ENCODE results near the gene CPAMD8.
"Not testable (repeated sequence)": the region's sequence is repeated elsewhere in the genome, so short reads cannot be mapped to it uniquely, and the experiment has no call there.

The CPAMD8 gene

GRCh38 chr19:16889883-16890460 lies 136.6 kb downstream of the CPAMD8 start:
- no peak for DNase-seq

- no peak for DNase-seq
Observed at GRCh38 chr19:16889366-16889882, 137.2 kb downstream of the CPAMD8 start.

- DNase-seq: no peak
Observed at GRCh38 chr19:16888629-16889365, 137.8 kb downstream of the CPAMD8 start, which contains the start of gene F2RL3. Gene F2RL3 (plus strand): TSS chr19:16888999. CDS start chr19:16889190, 191 bp downstream.

- DNase-seq: no peak
Observed at GRCh38 chr19:16887353-16888265, 139.0 kb downstream of the CPAMD8 start.

- DNase-seq: no peak
Observed at GRCh38 chr19:16886305-16886880, 140.2 kb downstream of the CPAMD8 start.

- DNase-seq: no peak
Observed at GRCh38 chr19:16885166-16885565, 141.4 kb downstream of the CPAMD8 start.

GRCh38 chr19:16883522-16883921 lies 143.1 kb downstream of the CPAMD8 start:
- DNase-seq: no peak

GRCh38 chr19:16882146-16882545 lies 144.5 kb downstream of the CPAMD8 start:
- DNase-seq: no peak

GRCh38 chr19:16880884-16881554 lies 145.6 kb downstream of the CPAMD8 start:
- no peak for DNase-seq

GRCh38 chr19:16878181-16878965 lies 148.2 kb downstream of the CPAMD8 start:
- DNase-seq: no peak

- no peak for DNase-seq
Observed at GRCh38 chr19:16877581-16877980, 149.0 kb downstream of the CPAMD8 start.

- no peak for DNase-seq
Observed at GRCh38 chr19:16876904-16877361, 149.7 kb downstream of the CPAMD8 start.

GRCh38 chr19:16875584-16876555 lies 150.7 kb downstream of the CPAMD8 start:
- no peak for DNase-seq

- not testable (repeated sequence) for DNase-seq
Observed at GRCh38 chr19:16874978-16875299, 151.7 kb downstream of the CPAMD8 start.

- DNase-seq: no peak
Observed at GRCh38 chr19:16874250-16874977, 152.2 kb downstream of the CPAMD8 start.

- DNase-seq: no peak
Observed at GRCh38 chr19:16873594-16873993, 153.0 kb downstream of the CPAMD8 start.

- DNase-seq: no peak
Observed at GRCh38 chr19:16872728-16873127, 153.9 kb downstream of the CPAMD8 start.

- DNase-seq: no peak
Observed at GRCh38 chr19:16871871-16872270, 154.7 kb downstream of the CPAMD8 start.

GRCh38 chr19:16869331-16869972 lies 157.2 kb downstream of the CPAMD8 start:
- no peak for DNase-seq

Measured in NCI-H2171 (cell line).